Measurements from ENCODE around the gene LRRC3.

Gene LRRC3

DNA sequence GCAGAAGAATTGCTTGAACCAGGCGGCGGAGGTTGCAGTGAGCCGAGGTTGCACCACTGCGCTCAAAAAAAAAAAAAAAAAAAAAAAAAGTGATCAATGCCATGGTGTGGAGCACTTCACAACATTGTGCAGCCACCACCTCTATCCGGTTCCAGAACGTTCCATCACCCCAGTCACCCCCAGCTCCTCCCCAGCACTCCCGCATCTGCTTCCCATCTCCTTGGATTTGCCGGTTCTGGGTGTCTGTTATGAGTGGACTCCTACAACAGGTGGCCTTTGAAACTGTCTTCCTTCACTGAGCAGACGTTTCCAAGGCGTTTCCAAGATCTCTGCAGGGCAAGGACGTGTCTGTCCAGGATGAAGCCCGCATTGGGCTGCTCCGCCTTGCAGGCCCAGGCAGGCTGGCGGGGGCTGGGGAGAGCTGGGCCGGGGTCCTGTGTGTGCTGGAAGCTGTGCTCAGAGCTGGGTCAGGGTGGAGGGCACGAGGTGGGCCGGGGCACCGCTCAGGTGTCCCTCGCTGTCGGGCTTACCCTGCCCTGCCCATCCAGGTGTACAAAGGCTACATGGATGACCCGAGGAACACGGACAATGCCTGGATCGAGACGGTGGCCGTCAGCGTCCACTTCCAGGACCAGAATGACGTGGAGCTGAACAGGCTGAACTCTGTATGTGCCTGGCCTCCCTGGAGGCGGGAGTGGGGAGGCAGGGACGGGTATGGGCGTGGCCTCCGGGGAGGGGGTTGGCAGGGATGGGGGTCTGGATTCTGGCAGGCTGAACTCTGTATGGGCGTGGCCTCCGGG lies 14.9 kb upstream of the LRRC3 start:
- DNase-seq: peak in 1 of 5 donors; percentile 6

DNA sequence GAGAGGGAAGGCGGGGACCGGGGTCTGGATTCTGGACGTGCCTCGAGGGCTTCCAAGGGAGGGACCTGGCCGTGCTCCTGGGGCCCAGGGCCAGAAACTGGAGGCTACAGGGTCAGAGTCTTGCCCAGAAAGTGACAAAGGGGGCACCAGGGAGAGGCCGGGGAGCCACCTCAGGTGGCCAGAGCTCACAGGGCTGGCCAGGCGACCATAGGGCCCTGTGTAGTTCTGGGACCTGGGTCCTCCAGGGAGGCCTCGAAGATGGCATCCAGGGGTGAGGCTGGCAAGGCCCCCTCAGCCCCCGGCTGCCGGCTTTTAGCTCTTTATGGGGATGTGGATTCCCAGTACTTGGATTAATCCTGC lies 14.3 kb upstream of the LRRC3 start:
- DNase-seq: peak in 1 of 5 donors; percentile 12

DNA sequence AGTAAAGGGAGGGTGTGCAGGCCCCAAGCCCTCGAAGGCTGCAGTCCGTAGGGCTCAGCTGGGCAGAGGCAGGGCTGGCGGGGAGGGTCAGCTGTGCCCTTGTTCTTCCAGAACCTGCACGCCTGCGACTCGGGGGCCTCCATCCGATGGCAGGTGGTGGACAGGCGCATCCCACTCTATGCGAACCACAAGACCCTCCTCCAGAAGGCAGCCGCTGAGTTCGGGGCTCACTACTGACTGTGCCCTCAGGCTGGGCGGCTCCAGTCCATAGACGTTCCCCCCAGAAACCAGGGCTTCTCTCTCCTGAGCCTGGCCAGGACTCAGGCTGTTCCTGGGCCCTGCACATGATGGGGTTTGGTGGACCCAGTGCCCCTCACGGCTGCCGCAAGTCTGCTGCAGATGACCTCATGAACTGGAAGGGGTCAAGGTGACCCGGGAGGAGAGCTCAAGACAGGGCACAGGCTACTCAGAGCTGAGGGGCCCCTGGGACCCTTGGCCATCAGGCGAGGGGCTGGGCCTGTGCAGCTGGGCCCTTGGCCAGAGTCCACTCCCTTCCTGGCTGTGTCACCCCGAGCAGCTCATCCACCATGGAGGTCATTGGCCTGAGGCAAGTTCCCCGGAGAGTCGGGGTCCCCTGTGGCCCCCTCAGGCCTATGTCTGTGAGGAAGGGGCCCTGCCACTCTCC lies 13.6 kb upstream of the LRRC3 start:
- DNase-seq: peak in 1 of 5 donors; percentile 7

DNA sequence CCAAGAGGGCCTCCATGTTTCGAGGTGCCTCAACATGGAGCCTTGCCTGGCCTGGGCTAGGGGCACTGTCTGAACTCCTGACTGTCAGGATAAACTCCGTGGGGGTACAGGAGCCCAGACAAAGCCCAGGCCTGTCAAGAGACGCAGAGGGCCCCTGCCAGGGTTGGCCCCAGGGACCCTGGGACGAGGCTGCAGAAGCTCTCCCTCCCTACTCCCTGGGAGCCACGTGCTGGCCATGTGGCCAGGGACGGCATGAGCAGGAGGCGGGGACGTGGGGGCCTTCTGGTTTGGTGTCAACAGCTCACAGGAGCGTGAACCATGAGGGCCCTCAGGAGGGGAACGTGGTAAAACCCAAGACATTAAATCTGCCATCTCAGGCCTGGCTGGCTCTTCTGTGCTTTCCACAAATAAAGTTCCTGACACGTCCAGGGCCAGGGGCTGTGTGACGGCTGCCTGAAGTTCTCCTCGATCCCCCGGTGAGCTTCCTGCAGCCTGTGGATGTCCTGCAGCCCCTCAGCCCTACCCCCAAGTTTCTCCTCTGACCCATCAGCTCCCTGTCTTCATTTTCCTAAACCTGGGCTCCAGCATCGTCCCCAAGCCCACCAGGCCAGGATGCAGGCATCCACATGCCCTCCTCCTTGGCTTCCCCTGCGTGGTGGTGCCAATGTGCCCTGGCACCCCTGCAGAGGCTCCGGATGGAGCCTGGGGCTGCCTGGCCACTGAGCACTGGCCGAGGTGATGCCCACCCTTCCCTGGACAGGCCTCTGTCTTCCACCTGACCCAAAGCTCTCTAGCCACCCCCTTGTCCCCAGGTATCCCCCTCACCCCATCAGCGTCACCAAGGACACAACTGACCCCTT lies 12.8 kb upstream of the LRRC3 start:
- no peak for DNase-seq

DNA sequence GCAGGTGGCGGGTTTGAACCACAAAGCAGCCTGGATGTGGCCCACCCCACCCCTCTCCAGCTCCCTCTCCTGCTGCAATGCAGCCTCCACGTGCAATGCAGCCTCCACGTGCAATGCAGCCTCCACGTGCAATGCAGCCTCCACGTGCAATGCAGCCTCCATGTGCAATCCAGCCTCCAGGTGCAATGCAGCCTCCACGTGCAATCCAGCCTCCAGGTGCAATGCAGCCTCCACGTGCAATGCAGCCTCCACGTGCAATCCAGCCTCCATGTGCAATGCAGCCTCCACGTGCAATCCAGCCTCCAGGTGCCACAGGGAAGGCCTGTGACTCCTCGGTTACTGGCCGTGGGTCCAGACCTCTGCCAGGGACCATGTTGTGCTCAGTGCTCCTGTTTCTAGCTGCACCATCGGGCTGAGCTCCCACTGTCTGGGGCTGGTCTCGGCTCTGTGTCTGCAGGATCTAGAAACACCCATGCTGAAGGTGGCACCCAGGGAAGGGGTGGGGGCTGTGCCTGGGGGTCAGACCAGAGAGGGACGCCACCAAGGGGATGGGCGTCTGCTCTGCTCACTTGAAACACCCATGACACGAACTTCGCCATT lies 11.9 kb upstream of the LRRC3 start:
- peak in 1 of 5 donors; percentile 6 for DNase-seq

DNA sequence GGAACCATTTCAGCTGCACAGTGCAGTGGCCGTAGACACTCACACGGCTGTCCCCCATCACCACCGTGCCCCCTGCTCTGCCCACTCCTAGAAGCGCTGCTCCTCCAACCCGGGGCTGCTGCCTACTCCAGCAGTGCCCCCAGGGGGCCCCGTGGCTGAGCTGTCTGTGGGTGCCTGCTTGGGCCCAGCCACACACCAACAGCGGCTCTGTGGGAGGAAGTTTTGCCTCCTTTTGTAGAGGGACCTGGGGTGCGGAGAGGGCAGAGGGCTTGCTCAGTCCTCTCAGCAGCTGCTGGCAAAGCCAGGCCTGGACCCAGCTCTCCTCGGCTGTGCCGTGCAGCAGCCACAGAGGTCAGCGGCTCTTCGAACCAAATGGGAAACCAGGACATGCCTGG lies 11.4 kb upstream of the LRRC3 start:
- DNase-seq: peak in 1 of 5 donors; percentile 6

DNA sequence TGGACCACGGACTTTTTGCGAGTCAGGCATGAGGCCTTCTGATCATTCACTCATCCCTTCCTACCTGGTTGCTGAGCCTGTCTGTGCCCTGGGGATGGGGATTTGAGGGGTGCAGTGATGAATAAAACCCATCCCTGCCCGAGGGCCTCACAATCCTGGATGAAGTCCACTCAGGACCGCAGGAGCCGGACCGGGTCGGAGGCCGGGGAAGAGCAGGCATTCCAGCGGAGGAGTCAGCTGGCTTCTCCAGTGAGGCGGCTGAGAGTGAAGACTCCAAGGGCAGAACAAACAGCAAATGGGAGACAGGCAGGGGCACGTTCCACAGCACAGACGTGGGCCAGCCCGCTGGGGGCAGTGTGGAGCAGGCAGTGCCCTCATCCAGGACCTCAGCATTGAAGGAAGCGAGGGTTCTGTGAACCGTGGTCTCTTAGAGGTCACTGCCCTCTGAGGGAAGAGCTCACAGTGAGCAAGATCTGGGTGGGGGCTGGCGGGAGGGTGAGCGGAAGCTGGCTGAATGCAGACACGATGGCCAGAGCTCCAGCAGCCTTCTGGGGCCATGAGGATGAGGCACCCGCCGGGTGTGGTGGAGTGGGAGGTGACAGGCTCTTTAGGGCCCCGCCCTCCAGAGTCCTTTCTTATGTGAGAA lies 10.9 kb upstream of the LRRC3 start:
- DNase-seq: peak in 1 of 5 donors; percentile 8

DNA sequence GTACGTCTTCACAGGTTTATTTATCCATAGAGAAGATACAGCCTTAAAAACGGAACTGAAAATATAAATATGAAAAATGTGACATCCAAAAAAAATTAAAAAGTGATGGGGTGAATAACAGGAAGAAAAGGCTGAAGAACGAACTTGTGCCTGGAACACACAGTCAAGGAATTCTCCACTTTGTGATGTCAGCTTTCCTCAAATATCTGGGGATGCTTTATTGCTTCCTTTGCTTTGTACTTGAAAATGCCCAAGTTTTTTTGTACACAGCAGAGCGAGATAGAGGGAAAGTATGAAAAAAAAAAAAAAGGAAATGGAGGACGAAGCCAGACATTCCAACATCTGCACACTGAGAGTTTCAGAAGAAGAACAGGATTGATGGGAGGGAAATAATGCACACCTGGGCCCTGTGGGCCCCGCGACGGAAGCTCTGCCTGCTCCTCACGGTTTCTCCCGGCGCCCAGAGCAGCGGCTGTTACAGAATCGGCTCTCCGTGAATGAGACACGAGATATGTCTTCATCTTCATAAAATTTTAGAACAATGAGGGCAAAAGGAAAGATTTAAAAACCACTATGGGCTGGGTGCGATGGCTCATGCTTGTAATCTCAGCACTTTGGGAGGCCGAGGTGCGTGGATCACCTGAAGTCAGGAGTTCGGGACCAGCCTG lies 10.0 kb upstream of the LRRC3 start:
- DNase-seq: no peak

DNA sequence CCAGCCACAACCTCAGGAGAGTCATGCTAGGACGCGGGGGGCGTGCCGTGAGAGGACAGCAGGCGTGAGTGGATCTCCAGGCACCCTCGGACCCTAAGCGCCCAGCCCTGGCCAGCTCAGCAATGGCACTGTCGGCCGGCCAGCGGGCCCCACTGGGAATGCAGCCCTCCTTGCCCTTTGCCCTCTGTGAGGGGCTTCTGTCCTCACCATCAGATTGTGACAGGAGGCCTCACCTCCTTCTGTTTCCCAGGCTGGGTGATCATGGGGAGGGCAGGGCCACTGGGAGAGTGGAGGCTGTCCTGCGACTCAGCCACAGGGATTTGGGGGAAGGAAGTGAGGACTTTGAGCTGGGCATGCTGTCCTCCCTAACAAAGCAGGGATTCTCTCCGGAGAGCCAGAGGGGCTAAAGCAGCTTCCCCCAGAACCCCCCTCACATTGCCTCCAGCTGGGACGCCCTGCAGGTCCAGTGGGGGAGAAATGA lies 6.6 kb upstream of the LRRC3 start:
- peak in 1 of 5 donors; percentile 4 for DNase-seq

DNA sequence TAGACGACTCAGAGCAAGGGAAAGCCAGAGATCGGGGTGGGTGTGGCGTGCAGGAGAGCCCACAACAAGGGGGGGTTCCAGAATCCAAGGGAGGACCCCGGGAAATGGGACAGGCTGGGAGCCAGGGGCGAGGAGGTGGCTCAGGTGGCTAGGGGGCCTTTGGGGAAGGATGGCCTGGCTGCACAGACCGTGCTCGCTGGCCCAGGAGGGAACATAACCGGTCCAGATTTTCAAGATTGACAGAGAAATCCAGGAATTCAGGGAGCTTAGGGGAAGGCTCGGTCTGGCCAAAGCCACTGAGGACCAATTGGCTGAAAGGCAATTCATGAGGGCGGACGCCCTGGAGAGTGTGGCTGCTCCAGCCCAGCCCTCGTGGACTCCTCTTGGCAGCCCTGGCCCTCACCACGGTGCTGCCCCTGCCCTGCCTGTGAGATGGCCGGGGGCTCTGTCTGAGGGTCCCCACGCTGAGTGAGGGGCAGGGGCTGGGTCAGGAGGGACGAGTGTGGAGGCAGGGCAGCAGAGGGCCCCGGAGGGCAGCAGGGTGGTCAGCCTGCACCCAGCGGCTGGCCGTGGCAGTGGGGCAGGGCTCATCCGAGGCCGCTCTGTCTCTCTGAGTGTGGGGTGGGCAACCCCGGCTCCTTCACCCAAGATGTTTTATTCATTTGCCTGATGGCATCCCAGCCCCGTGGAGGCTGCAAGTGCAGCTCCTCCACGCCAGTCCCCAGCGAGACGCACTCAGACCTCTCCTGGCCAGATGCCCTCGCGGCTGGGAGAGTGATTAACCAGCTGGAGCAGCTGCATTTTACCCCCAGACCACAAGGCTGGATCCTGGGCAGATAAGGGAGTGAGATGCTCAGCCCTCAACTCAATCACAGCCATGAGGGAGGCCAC lies 5.6 kb upstream of the LRRC3 start:
- peak in 1 of 5 donors; percentile 12 for DNase-seq

DNA sequence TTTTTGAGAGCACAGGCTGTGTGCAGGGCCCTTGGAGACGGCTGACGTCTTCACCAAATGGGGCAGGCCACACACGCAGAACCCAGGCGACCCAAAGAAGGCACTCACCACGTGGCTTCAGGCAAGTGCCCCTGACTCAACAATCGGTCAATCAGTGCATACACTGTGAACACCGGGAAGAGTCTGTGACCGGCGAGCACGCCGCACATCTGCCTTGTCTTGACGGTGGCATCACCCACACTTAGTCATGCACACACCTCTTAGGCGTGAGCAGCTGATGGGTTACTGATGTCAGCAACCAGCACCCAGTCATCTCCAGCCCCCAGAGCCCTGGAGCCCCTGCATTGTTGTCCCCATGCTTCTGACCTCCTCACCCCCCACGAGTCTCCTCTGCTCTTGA lies 4.9 kb upstream of the LRRC3 start:
- DNase-seq: no peak

DNA sequence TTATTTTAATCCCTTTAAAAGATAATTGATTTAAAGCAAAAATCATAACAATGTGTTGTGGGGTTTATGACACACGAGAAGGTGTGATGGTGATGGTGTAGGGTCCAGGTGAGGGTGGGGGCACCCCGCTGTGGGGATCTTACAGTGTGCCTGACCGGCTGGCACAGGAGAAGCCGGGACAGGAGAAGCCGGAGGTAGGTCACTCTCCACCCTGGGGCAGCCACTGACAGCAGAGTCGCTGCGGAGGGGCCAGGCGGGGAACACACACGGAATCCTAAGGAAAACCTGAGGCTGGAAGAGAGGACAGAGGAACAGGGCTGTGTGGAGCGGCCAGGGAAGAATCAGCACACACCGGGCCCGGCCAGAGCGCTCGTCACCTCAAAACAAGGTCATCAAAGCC lies 4.3 kb upstream of the LRRC3 start:
- no peak for DNase-seq

DNA sequence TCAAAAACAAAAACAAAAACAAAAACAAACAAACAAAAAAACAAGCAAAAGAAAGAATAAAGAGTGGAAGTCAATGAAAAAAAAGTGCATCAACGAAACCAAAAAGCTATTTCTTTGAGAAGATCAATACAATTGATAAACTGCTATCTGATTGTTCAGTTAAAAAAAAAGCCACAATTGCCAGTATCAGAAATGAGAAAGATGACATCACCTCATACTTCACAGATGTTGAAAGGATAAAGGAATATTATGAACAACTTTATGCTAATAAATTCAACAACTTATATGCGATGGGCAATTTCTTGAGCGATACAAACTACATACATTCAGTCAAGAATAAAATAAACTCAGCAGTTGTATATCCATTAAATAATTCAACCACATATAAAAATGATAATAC lies 2.2 kb upstream of the LRRC3 start:
- no peak for DNase-seq

DNA sequence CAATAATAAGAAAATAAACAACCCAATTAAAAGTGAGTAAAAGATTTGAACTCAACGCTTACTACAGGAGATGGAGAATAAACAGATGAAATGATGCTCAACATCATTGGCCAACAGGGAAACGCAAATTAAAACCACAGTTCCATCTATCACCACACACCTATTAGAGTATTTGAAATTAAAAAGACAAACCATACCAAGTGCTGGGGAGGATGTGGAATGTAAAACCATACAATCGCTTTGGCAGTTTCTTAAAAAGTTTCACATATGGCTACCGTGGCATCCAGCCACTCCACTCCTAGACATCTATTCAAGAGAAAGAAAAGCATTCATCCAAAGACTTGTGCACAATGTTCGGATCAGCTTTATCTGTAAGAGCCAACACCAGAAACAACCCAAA lies 1.3 kb upstream of the LRRC3 start:
- no peak for DNase-seq

DNA sequence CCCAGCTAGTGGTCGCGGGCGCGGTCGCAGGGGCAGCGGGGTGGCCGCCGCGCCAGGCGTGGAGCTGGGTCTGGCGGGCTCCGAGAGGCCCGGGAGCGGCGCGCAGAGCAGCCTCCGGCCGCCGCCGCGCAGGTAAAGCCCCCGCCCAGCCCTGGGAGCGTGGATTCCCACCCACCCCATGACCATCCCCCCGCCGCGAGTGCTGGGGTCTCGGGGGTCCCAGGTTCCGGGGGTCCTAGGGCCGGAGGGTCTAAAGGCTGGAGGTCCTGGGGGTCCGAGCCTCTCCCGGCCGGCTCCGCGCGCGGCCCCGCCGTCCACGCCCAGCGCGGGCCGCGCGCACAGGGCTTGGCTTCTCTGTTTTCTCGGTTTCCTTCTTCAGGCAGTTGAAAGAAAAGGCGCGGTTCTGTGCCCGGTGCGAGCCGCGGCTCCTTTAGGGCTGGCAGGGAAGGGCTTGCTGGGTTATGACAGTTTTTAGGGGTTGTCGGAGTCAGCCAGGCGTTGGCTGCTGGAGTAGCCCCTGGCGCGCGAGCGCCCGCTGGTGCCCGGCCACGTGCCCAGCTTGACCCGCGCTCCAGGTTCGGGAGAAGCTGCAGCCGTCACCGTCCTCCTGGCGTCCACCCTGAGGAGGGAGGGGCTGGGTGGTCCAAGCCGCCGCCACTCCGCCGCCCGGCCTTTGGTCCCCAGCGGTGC lies 359 bp downstream of the LRRC3 start:
- DNase-seq: peak in 2 of 5 donors; percentile 17 to 46

DNA sequence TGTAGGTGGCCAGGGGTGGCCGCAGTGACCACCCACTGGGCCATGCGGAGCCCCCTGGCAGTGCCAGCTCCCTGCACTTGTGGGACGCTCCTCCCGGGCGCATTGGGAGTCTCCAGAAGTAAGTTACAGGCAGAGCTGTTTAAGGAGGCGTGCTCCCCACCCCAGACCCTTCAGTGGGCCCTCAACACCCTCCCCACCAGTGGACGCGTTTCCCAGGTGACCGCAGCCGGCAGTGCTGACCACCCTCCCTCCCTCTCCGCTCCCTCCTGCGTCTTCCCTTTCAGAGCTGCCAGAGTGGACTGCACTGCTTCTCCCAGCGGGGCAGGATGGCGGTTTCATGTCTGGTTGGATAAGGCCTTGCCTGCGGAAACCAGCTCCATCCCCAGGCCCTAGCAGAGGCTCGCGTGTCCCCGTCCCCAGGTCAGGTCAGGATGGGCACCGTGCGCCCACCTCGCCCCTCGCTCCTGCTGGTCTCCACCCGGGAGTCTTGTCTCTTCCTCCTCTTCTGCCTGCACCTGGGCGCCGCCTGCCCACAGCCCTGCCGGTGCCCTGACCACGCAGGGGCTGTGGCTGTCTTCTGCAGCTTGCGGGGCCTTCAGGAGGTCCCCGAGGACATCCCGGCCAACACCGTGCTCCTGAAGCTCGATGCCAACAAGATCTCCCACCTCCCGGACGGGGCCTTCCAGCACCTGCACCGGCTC lies 1.1 kb downstream of the LRRC3 start:
- no peak for DNase-seq

DNA sequence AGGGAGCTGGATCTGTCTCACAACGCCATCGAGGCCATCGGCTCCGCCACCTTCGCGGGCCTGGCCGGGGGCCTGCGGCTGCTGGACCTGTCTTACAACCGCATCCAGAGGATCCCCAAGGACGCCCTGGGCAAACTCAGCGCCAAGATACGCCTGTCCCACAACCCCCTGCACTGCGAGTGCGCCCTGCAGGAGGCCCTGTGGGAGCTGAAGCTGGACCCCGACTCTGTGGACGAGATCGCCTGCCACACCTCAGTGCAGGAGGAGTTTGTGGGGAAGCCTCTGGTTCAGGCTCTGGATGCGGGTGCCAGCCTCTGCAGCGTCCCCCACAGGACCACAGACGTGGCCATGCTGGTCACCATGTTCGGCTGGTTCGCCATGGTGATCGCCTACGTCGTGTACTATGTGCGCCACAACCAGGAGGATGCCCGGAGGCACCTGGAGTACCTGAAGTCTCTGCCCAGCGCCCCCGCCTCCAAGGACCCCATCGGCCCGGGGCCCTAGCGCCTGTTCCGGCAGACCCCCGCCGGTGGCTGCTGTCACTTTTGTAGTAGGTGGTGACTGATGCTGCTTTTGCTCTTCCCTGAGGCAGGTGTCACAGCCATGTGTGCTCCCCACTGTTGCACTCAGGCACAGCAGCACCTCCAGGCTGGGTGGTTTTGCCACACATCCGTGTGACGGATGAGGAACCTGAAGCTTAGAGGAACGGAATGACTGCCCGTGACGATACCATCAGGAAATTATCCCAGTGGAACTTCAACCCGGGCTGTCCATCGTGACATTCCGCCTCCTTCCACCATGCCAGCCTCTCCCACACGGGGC lies 1.8 kb downstream of the LRRC3 start:
- no peak for DNase-seq

DNA sequence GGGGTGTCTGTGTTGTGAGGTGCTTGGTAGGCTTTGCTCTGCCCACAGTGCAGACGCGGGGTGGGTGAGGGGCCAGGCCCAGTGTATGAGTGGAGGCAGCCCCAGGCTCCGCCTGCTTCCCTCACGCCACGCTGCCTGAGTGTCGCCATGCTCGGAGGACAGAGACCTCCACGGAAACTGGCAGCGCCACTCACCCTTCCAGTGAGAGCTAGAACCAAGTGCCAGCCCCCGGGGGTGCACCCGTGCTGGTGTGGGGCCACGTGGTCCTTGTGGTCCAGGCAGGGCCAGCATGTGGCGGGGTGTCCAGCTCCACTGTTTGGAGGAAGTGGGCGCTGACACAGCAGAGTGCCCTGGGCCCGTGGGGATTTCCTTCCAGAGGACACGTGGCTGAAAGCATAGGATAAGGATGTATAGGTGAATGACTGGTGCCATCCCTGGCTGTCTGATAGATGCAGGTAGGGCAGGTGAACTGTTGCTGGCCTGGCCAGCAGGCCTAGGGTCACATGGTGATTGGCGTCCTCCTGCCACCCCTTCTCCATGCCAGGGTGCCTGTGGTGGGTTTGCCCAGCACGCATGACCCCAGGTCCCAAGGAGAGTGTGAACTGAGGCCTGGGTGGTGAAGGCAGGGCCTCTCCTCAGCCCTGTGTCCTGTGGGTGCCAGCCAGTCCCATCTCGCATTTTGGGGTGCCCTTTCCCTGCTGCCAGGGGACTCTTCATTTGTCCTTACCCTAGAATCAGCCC lies 3.8 kb downstream of the LRRC3 start:
- no peak for DNase-seq
